HEK293T (cell line): Measurements from ENCODE around the gene MON2.
"Not testable (repeated sequence)": the region's sequence is repeated elsewhere in the genome, so short reads cannot be mapped to it uniquely, and the experiment has no call there.

Experiments
- CTCF ChIA-PET: fragments of 350-600 bp; formaldehyde crosslinking; extraction: SDS; loops from one replicate; lab custom pipeline; 2021; ENCODE audit warnings: antibody characterized with exemption, inconsistent platforms; lab: Yijun Ruan, JAX
- POLR2A ChIA-PET: fragments of 350-600 bp; formaldehyde crosslinking; extraction: SDS; loops from one replicate; lab custom pipeline; 2020; ENCODE audit warnings: antibody characterized with exemption, inconsistent platforms; lab: Yijun Ruan, JAX
- DNase-seq: peaks from one replicate; pipeline ENCODE4 v3.0.0; 2012; ENCODE audit warnings: mixed read lengths; ENCODE audit errors: extremely low spot score
- ARNT ChIP-seq: fragments of 450-650 bp; IDR thresholded peaks from 2 replicates; pipeline ENCODE4 v1.6.1; 2017; ENCODE audit warnings: mild to moderate bottlenecking
- BHLHE40 ChIP-seq: fragments of 450-650 bp; IDR thresholded peaks from 2 replicates; pipeline ENCODE4 v1.6.1; 2016; ENCODE audit warnings: mild to moderate bottlenecking, moderate library complexity, borderline replicate concordance
- CTBP1 ChIP-seq: fragments of 450-650 bp; IDR thresholded peaks from 2 replicates; pipeline ENCODE4 v1.6.1; 2016; ENCODE audit warnings: borderline replicate concordance
- ELF4 ChIP-seq: fragments of 450-650 bp; IDR thresholded peaks from 2 replicates; pipeline ENCODE4 v1.6.1; 2017; ENCODE audit warnings: antibody characterized with exemption
- FOXA1 ChIP-seq: fragments of 450-650 bp; IDR thresholded peaks from 2 replicates; pipeline ENCODE4 v1.6.1; 2016; ENCODE audit warnings: mild to moderate bottlenecking
- FOXK2 ChIP-seq: fragments of 450-650 bp; IDR thresholded peaks from 2 replicates; pipeline ENCODE4 v1.6.1; 2016; ENCODE audit warnings: mild to moderate bottlenecking
- FOXM1 ChIP-seq: fragments of 450-650 bp; IDR thresholded peaks from 2 replicates; pipeline ENCODE4 v1.6.1; 2017; ENCODE audit warnings: mild to moderate bottlenecking, borderline replicate concordance
- HDGF ChIP-seq: fragments of 450-650 bp; IDR thresholded peaks from 2 replicates; pipeline ENCODE4 v1.6.1; 2017; ENCODE audit warnings: antibody characterized with exemption, borderline replicate concordance
- L3MBTL2 ChIP-seq: fragments of 450-650 bp; conservative IDR thresholded peaks from 2 replicates; pipeline ENCODE4 v1.6.1; 2016; ENCODE audit warnings: mild to moderate bottlenecking
- LEF1 ChIP-seq: fragments of 450-650 bp; IDR thresholded peaks from 2 replicates; pipeline ENCODE4 v1.6.1; 2017; ENCODE audit warnings: mild to moderate bottlenecking, borderline replicate concordance
- NFRKB ChIP-seq: fragments of 450-650 bp; IDR thresholded peaks from 2 replicates; pipeline ENCODE4 v1.6.1; 2016; ENCODE audit warnings: mild to moderate bottlenecking, moderate library complexity
- SP1 ChIP-seq: fragments of 450-650 bp; IDR thresholded peaks from 2 replicates; pipeline ENCODE4 v1.6.1; 2017
- SUZ12 ChIP-seq: fragments of 450-650 bp; IDR thresholded peaks from 2 replicates; pipeline ENCODE4 v1.6.1; 2016; ENCODE audit warnings: mild to moderate bottlenecking
- TARDBP ChIP-seq: fragments of 450-650 bp; IDR thresholded peaks from 2 replicates; pipeline ENCODE4 v1.6.1; 2016
- ZNF384 ChIP-seq: fragments of 450-650 bp; IDR thresholded peaks from 2 replicates; pipeline ENCODE4 v1.6.1; 2016
- TF ChIP-seq, protein P1 (sequence below): fragments of 450-650 bp; IDR thresholded peaks from 2 replicates; pipeline ENCODE4 v1.6.1; 2016

MON2 gene

DNA sequence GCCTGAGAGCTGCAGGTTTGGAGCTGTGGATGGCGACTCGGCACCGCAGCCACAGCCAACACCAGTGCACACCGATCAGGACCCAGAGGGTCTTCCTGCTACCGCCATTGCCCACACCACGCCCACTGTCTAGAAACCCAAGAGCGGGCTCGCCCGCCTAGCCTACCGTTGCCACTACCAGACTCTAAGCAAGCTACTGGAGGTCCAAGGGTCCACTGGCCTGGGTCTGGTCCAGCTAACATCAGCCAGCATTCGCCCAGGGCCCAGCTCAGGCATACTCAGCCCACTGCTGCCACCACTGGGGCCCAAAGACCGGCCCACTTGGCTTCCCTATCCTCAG is 30.5 kb upstream of the MON2 start:
- CTCF ChIA-PET: interaction anchor here (1.0 kb wide), 1 partner anchor 633 kb away, joined by 3 read pairs; no protein-coding TSS in a partner anchor
- DNase-seq: no peak
- TF ChIP-seq ELF4: no peak
- no peak for TF ChIP-seq SP1
- TF ChIP-seq, protein P1, sequence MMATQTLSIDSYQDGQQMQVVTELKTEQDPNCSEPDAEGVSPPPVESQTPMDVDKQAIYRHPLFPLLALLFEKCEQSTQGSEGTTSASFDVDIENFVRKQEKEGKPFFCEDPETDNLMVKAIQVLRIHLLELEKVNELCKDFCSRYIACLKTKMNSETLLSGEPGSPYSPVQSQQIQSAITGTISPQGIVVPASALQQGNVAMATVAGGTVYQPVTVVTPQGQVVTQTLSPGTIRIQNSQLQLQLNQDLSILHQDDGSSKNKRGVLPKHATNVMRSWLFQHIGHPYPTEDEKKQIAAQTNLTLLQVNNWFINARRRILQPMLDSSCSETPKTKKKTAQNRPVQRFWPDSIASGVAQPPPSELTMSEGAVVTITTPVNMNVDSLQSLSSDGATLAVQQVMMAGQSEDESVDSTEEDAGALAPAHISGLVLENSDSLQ: no peak
- no peak for TF ChIP-seq FOXM1
- TF ChIP-seq HDGF: no peak
- no peak for TF ChIP-seq ZNF384
- no peak for TF ChIP-seq FOXA1
- no peak for TF ChIP-seq L3MBTL2
- no peak for TF ChIP-seq ARNT
- no peak for TF ChIP-seq NFRKB
- no peak for TF ChIP-seq BHLHE40
- POLR2A ChIA-PET: interaction anchor here (1.3 to 1.8 kb wide), 2 partner anchors 176 to 177 kb away, joined by 3 to 8 read pairs; partner anchors contain the start of gene USP15

DNA sequence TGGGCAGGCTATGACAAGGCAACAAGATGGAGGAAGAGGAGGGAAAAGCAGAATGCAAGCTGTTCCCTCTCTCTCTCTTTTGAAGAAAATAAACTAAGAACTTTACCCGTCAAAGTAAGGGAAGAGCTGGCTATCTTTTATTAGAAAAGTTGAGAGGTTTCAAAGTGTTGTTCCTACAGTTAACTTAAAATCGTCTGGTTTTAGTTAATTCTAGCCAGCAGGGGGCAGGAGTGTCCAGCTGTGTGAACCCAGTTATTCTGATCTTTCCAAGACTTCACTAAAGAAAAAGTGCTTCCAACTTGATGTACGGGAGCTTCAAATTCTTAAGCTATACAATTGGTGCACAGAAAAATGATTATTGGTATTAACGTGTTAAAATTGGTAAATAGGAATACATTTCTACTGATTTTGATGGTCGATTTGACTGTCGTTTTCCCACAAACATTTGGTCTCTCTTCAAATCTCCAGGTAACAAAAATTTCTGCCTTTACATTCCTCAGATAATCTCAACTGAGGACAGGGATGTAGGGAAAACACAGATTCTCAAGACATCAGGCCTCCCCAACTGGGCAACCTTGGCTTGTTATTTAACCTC is 28.4 kb upstream of the MON2 start:
- peak; percentile 53 for DNase-seq
- POLR2A ChIA-PET: no interaction called here
- CTCF ChIA-PET: interaction anchor here (0.6 to 2.0 kb wide), 9 partner anchors 9 to 631 kb away, joined by 3 to 6 read pairs (median 4); no protein-coding TSS in a partner anchor
- TF ChIP-seq FOXK2: no peak
- no peak for TF ChIP-seq FOXM1
- no peak for TF ChIP-seq NFRKB
- TF ChIP-seq L3MBTL2: no peak
- no peak for TF ChIP-seq CTBP1
- no peak for TF ChIP-seq SP1
- TF ChIP-seq FOXA1: no peak
- TF ChIP-seq LEF1: no peak
- no peak for TF ChIP-seq SUZ12
- TF ChIP-seq, protein P1: no peak
- TF ChIP-seq HDGF: no peak
- TF ChIP-seq BHLHE40: no peak

DNA sequence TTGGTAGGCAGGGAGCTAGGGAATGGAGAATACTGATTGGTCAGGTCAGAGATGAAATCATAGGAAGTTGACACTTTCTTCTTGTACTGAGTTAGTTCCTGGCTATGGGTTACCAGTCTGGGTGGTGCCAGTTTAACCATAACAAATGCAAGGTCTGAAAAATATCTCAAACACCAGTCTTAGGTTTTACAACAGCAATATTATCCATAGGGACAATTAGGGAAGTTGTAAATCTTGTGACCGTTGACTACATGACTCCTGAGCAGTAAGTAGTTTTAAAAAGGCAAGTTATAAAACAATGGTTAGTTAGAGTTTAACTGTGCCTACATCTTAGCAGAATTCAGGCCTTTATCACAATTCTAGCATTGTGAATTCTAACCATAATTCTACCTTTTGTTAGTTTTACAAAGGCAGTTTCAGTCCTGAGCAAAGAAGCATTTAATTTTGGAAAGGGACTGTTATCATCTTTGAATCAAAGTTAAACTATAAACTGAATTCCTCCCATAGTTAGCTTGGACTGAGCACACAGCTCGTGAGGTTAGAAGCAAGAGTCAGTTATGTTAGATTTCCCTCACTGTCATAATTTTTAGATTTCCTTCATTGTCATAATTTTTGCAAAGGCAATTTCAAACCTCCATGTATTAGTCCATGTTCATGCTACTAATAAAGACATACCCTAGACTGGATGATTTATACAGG is 19.7 kb upstream of the MON2 start:
- no peak for TF ChIP-seq ELF4
- TF ChIP-seq ARNT: no peak
- no peak for TF ChIP-seq SP1
- TF ChIP-seq, protein P1: 0 out of 2 replicates have a peak, but pooled peaks have one; percentile 18
- TF ChIP-seq NFRKB: no peak
- DNase-seq: no peak
- POLR2A ChIA-PET: no interaction called here
- CTCF ChIA-PET: interaction anchor here (0.7 to 1.5 kb wide), 2 partner anchors 9 to 11 kb away, joined by 3 to 4 read pairs; no protein-coding TSS in a partner anchor

DNA sequence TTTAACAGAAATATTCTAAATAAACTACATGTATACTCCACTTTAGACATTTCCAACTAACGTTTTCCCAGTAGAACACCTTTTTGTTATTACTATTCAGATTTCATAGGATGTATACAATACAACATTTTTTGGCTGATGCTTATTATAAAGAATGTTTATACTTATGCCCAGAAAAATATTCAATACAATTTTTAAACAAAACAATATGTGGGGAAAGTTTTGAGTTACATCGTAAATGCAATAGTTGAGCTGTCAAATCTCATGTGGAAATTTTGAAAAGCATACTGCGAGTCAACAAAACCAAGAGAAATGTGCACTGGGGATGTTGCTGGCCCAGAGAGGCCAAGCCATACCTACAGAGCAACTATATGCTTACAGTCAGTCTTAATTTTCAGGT is 18.2 kb upstream of the MON2 start:
- no peak for DNase-seq
- no peak for TF ChIP-seq TARDBP
- no peak for TF ChIP-seq BHLHE40
- TF ChIP-seq FOXA1: no peak
- TF ChIP-seq L3MBTL2: no peak
- TF ChIP-seq SUZ12: no peak
- no peak for TF ChIP-seq FOXK2
- no peak for TF ChIP-seq ELF4
- TF ChIP-seq SP1: no peak
- TF ChIP-seq ARNT: no peak
- TF ChIP-seq LEF1: no peak
- no peak for TF ChIP-seq CTBP1
- TF ChIP-seq ZNF384: no peak
- TF ChIP-seq NFRKB: no peak
- TF ChIP-seq, protein P1: no peak
- ChIA-PET CTCF (interaction anchor here (1.5 kb wide), 1 partner anchor 10 kb away, joined by 4 read pairs; no protein-coding TSS in a partner anchor), POLR2A (no interaction called here)

DNA sequence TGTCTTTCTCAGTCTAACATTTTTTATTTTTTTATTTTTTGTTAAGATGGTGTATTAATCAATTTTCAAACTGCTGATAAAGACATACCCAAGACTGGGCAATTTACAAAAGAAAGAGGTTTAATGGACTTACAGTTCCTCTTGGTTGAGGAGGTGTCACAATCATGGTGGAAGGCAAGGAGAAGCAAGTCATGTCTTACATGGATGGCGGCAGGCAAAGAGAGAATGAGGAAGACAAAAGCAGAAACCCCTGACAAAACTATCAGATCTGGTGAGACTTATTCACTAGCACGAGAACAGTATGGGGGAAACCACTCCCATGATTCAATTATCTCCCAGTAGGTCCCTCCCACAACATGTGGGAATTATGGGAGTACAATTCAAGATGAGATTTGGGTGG is 11.2 kb upstream of the MON2 start:
- POLR2A ChIA-PET, CTCF ChIA-PET, DNase-seq: not testable (repeated sequence)

DNA sequence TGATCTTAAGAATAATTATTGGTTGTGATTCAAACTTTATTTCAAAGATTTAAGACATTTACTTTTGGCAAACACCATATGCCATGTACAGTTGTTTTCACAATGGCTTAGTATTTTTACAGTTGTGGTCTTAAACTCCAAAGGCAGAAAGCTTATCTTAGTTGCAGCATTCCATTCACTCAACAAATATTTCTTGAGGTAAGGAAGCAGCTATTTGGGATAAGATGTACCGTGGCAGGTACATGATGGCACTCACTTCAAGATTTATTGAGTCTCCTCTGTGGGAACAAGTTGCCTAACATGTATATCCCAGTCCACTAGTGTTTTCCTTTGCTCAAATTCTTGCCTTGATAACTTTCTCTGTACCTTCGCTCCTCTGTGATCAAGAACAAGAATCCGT is 8.0 kb upstream of the MON2 start:
- DNase-seq: no peak
- no peak for TF ChIP-seq LEF1
- TF ChIP-seq BHLHE40: no peak
- TF ChIP-seq FOXM1: no peak
- no peak for TF ChIP-seq CTBP1
- TF ChIP-seq, protein P1: no peak
- no peak for TF ChIP-seq HDGF
- no peak for TF ChIP-seq SP1
- TF ChIP-seq L3MBTL2: no peak
- no peak for TF ChIP-seq FOXA1
- TF ChIP-seq FOXK2: no peak
- no peak for TF ChIP-seq NFRKB
- no peak for TF ChIP-seq ELF4
- no peak for TF ChIP-seq ZNF384
- no peak for TF ChIP-seq ARNT
- TF ChIP-seq TARDBP: no peak
- TF ChIP-seq SUZ12: no peak
- CTCF ChIA-PET: no interaction called here
- POLR2A ChIA-PET: interaction anchor here (2.2 kb wide), 1 partner anchor 8 kb away, joined by 8 read pairs; the partner anchor contains the start of gene MON2
